Parathyroid adenoma (tissue), 2 donors: ENCODE results near the gene FAM227B.

Experiments
- H2AFZ ChIP-seq: fragments of 300-600 bp; sonication (generic); one replicate; pipeline ENCODE4 v1.7.0; 2017; ENCODE audit warnings: antibody characterized with exemption, mild to moderate bottlenecking
- H3K27ac ChIP-seq: fragments of 300-600 bp; sonication (generic); one replicate; pipeline ENCODE4 v1.7.0; 2017
- H3K27me3 ChIP-seq: fragments of 300-600 bp; sonication (generic); one replicate; pipeline ENCODE4 v1.7.0; 2017; ENCODE audit warnings: low read length; ENCODE audit not compliant: control insufficient read depth, insufficient read depth
- H3K36me3 ChIP-seq: fragments of 300-600 bp; sonication (generic); one replicate; pipeline ENCODE4 v1.7.0; 2017; ENCODE audit warnings: low read length; ENCODE audit not compliant: control insufficient read depth, insufficient read depth
- H3K4me1 ChIP-seq: fragments of 300-600 bp; sonication (generic); one replicate; pipeline ENCODE4 v1.7.0; 2017; ENCODE audit warnings: control low read depth
- H3K4me2 ChIP-seq: fragments of 300-600 bp; sonication (generic); one replicate; pipeline ENCODE4 v1.7.0; 2017; ENCODE audit warnings: low read length
- H3K4me3 ChIP-seq: fragments of 300-600 bp; sonication (generic); one replicate; pipeline ENCODE4 v1.7.0; 2017; ENCODE audit warnings: low read depth, low read length
- H3K79me2 ChIP-seq: fragments of 300-600 bp; sonication (generic); one replicate; pipeline ENCODE4 v1.7.0; 2017; ENCODE audit warnings: control low read depth
- H3K9ac ChIP-seq: fragments of 300-600 bp; sonication (generic); one replicate; pipeline ENCODE4 v1.7.0; 2017; ENCODE audit warnings: mild to moderate bottlenecking
- H3K9me3 ChIP-seq: fragments of 300-600 bp; sonication (generic); one replicate; pipeline ENCODE4 v1.7.0; 2017; ENCODE audit warnings: low read length; ENCODE audit not compliant: control insufficient read depth
- CTCF ChIP-seq: fragments of 300-600 bp; sonication (generic); IDR thresholded peaks from one replicate; pipeline ENCODE4 v1.7.0; 2017; ENCODE audit warnings: antibody characterized with exemption, mild to moderate bottlenecking
- donor health status: primary hyperparathyroidism.

Gene FAM227B

DNA sequence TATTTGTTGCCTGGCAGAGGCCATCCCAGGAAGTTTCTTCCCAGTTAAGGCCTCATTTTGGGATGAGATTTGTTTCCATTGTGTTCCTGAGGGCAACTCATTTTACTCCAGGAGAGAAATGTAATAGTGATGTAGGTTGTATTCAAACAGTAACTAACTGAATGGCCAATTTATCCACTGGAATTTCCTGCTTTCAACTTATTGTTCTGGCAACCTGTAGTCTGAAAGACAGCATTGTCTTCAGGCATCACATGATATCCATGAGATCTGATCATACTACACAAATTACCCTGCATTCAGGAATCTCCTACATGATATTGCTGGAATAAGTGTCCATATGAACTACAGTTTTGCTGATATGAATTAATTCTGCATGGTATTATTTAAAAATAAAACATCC is 277.1 kb downstream of the FAM227B start:
- H3K79me2 ChIP-seq = no peaks in the 10 kb centered on the region
- TF ChIP-seq CTCF = no peak
- H3K27me3 ChIP-seq = no peaks in the 10 kb centered on the region
- H3K9ac ChIP-seq = no peak overlapping the region
- H3K9me3 ChIP-seq = no peaks in the 10 kb centered on the region
- H3K4me2 ChIP-seq = no peak overlapping the region
- H3K27ac ChIP-seq = no peak overlapping the region
- no peaks in the 10 kb centered on the region for H3K4me1 ChIP-seq
- H3K4me3 ChIP-seq = no peak overlapping the region
- H2AFZ ChIP-seq = no peak overlapping the region
- H3K36me3 ChIP-seq = no peaks in the 10 kb centered on the region

- H3K9ac ChIP-seq = no peak overlapping the region
- H3K9me3 ChIP-seq = no peaks in the 10 kb centered on the region
- H3K36me3 ChIP-seq = no peaks in the 10 kb centered on the region
- no peak for TF ChIP-seq CTCF
- no peak overlapping the region for H2AFZ ChIP-seq
- H3K27me3 ChIP-seq = no peaks in the 10 kb centered on the region
- H3K27ac ChIP-seq = no peak overlapping the region
- H3K4me2 ChIP-seq = no peak overlapping the region
- H3K4me1 ChIP-seq = no peaks in the 10 kb centered on the region
- H3K4me3 ChIP-seq = no peak overlapping the region
- no peaks in the 10 kb centered on the region for H3K79me2 ChIP-seq
Measured at GRCh38 chr15:49339656-49340055, 281.0 kb downstream of the FAM227B start.

DNA sequence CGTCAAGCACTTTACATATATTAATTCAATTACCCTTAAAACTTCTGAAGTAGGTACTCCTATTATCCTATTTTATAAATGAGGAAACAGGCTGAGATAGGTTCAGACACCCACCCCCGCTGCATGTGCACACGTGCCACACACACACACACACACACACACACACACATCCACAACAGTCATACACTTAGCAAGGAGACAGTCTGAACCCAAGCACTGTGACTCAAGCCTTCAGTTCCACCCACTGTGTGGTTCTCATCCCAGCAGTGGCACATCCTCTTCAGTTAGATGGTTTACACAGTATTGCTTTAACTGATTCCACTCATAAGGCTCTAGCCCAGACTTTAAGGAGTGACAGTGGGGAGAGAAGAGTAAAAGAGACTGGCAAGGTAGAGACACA is 288.7 kb downstream of the FAM227B start:
- Histone ChIP-seq H3K4me3 (no peak overlapping the region), H2AFZ (no peak overlapping the region), H3K4me1 (no peaks in the 10 kb centered on the region), H3K4me2 (no peak overlapping the region), H3K27me3 (no peaks in the 10 kb centered on the region), H3K36me3 (no peaks in the 10 kb centered on the region), H3K79me2 (no peaks in the 10 kb centered on the region), H3K9me3 (no peaks in the 10 kb centered on the region), H3K9ac (no peak overlapping the region), H3K27ac (no peak overlapping the region)
- TF ChIP-seq CTCF = no peak

- Histone ChIP-seq H3K36me3 (no peaks in the 10 kb centered on the region), H3K9me3 (no peaks in the 10 kb centered on the region), H3K27ac (no peak overlapping the region), H3K79me2 (no peaks in the 10 kb centered on the region), H3K4me2 (no peak overlapping the region), H3K4me3 (no peak overlapping the region), H3K9ac (no peak overlapping the region), H3K4me1 (no peaks in the 10 kb centered on the region), H3K27me3 (no peaks in the 10 kb centered on the region), H2AFZ (no peak overlapping the region)
- TF ChIP-seq CTCF = no peak
Measured at GRCh38 chr15:49331442-49331841, 289.2 kb downstream of the FAM227B start.

- Histone ChIP-seq H3K27me3 (no peaks in the 10 kb centered on the region), H3K4me2 (no peak overlapping the region), H3K9ac (no peak overlapping the region), H3K4me1 (no peaks in the 10 kb centered on the region), H3K79me2 (no peaks in the 10 kb centered on the region), H3K9me3 (no peaks in the 10 kb centered on the region), H3K4me3 (no peak overlapping the region), H3K36me3 (no peaks in the 10 kb centered on the region), H3K27ac (no peak overlapping the region), H2AFZ (no peak overlapping the region)
- TF ChIP-seq CTCF = no peak
Measured at GRCh38 chr15:49330166-49330565, 290.5 kb downstream of the FAM227B start.
